Natural killer cell (primary cell): ENCODE measurements around the gene PSD4. TPM values are rescaled to one million over a fixed set of nuclear protein-coding genes. Genes with fewer than 3 reads are reported as not detected.

Source experiments
- ATAC-seq, 3 donors: fragments of 150-1000 bp in 2 of 3; fragments of 200-7000 bp in 1 of 3; cut with Tn5 transposase; 1 replicate in 1 of 3; 2 replicates in 2 of 3; pipeline ENCODE4 v1.10.0; 2021; ENCODE audit warnings: mild to moderate bottlenecking in 2 of 3, moderate library complexity in 2 of 3
- DNase-seq, 2 donors: peaks; one replicate each; pipeline versions ENCODE4 v3.0.0 to v3.0.0-alpha.2; 2013 to 2021; ENCODE audit warnings: mixed read lengths in 1 of 2
- H3K27ac ChIP-seq: one replicate; pipeline ENCODE4 v1.5.1; 2013; ENCODE audit warnings: mild to moderate bottlenecking, low read length
- H3K27me3 ChIP-seq: one replicate; pipeline ENCODE4 v1.6.1; 2013; ENCODE audit warnings: low read length; ENCODE audit not compliant: control insufficient read depth, insufficient read depth
- H3K36me3 ChIP-seq: one replicate; pipeline ENCODE4 v1.6.1; 2013; ENCODE audit warnings: low read length; ENCODE audit not compliant: control insufficient read depth, insufficient read depth
- H3K4me1 ChIP-seq: one replicate; pipeline ENCODE4 v1.6.1; 2013; ENCODE audit warnings: low read length; ENCODE audit not compliant: control insufficient read depth, insufficient read depth
- H3K4me3 ChIP-seq: one replicate; pipeline ENCODE4 v1.5.1; 2013; ENCODE audit warnings: low read length
- H3K9me3 ChIP-seq: one replicate; pipeline ENCODE4 v1.6.1; 2013; ENCODE audit warnings: low read length; ENCODE audit not compliant: control insufficient read depth, insufficient read depth
- H3K27ac Mint-ChIP-seq, 2 donors: one replicate each; pipeline ENCODE4 v1.8.0; 2022; ENCODE audit warnings: mild to moderate bottlenecking in 2 of 2, mixed read lengths in 2 of 2, moderate library complexity in 1 of 2
- H3K27me3 Mint-ChIP-seq, 2 donors: one replicate each; pipeline ENCODE4 v1.8.0; 2022; ENCODE audit warnings: low read depth in 2 of 2, mixed read lengths in 2 of 2
- H3K36me3 Mint-ChIP-seq: one replicate; pipeline ENCODE4 v1.8.0; 2022; ENCODE audit warnings: mixed read lengths
- H3K4me1 Mint-ChIP-seq, 2 donors: one replicate each; pipeline ENCODE4 v1.8.0; 2022; ENCODE audit warnings: mixed read lengths in 2 of 2
- H3K4me3 Mint-ChIP-seq: one replicate; pipeline ENCODE4 v1.8.0; 2022; ENCODE audit warnings: mild to moderate bottlenecking, moderate library complexity, mixed read lengths
- H3K9me3 Mint-ChIP-seq, 2 donors: one replicate each; pipeline ENCODE4 v1.8.0; 2022; ENCODE audit warnings: mixed read lengths in 2 of 2
- CTCF ChIP-seq: fragments of 200-600 bp; IDR thresholded peaks from one replicate; pipeline ENCODE4 v1.8.0; 2022; ENCODE audit warnings: antibody characterized with exemption
- WGBS: methylation state at CpG from one replicate; pipeline ENCODE4 v1.1.7; 2013; ENCODE audit warnings: missing lambda C conversion rate; ENCODE audit not compliant: insufficient coverage; 5-methylcytosine and 5-hydroxymethylcytosine counted together
- intact Hi-C: fragments of 100-400 bp; cut with micrococcal nuclease; formaldehyde crosslinking; loops from one replicate; pipeline ENCODE4 v1.14.2; 2022
- total RNA-seq, 4 donors: library from RNA; stranded (reverse); fragments of 120-200 nt in 1 of 4; gene quantifications; one replicate each; pipeline versions ENCODE4 v1.2.3 to v1.2.4, GENCODE V29; 2013 to 2022

The PSD4 gene
- total RNA-seq, 3 donors from 2014 or later (not counting 1 experiment from before 2014, with no cell fraction given), result 280 to 347 (median 340) TPM

GRCh38 chr2:113219525-113219888 is 45.7 kb downstream of the PSD4 start:
- DNase-seq, result no peak
- 92% methylated on average over 5 of the region's 5 CpGs for WGBS
- Mint-ChIP-seq H3K36me3 (no peaks in the 10 kb centered on the region), H3K27me3 (no peaks in the 10 kb centered on the region), H3K4me3 (no peak overlapping the region), H3K4me1 (peaks cover 16 to 24% of the 10 kb centered on the region in 2 donors), H3K27ac (no peak overlapping the region), H3K9me3 (no peaks in the 10 kb centered on the region)
- no peak overlapping the region for H3K27ac ChIP-seq
- H3K36me3 ChIP-seq, result no peaks in the 10 kb centered on the region
- no peak for ATAC-seq
- TF ChIP-seq CTCF, result no peak
- H3K4me1 ChIP-seq, result peaks cover 23% of the 10 kb centered on the region
- intact Hi-C loops, result no loop called here
- H3K9me3 ChIP-seq, result no peaks in the 10 kb centered on the region
- H3K27me3 ChIP-seq, result no peaks in the 10 kb centered on the region
- no peak overlapping the region for H3K4me3 ChIP-seq

- Mint-ChIP-seq H3K27me3 (no peaks in the 10 kb centered on the region), H3K4me1 (peaks cover 16 to 24% of the 10 kb centered on the region in 2 donors), H3K4me3 (no peak overlapping the region), H3K27ac (no peak overlapping the region), H3K9me3 (no peaks in the 10 kb centered on the region), H3K36me3 (no peaks in the 10 kb centered on the region)
- WGBS, result 89% methylated on average over 6 of the region's 6 CpGs
- H3K9me3 ChIP-seq, result no peaks in the 10 kb centered on the region
- H3K36me3 ChIP-seq, result no peaks in the 10 kb centered on the region
- DNase-seq (no peak), ATAC-seq (no peak)
- no peak overlapping the region for H3K27ac ChIP-seq
- intact Hi-C loops, result no loop called here
- H3K4me1 ChIP-seq, result peaks cover 23% of the 10 kb centered on the region
- no peak for TF ChIP-seq CTCF
- H3K27me3 ChIP-seq, result no peaks in the 10 kb centered on the region
- H3K4me3 ChIP-seq, result no peak overlapping the region
These were observed 46.3 kb downstream of the PSD4 start for GRCh38 chr2:113219889-113220641.

DNA sequence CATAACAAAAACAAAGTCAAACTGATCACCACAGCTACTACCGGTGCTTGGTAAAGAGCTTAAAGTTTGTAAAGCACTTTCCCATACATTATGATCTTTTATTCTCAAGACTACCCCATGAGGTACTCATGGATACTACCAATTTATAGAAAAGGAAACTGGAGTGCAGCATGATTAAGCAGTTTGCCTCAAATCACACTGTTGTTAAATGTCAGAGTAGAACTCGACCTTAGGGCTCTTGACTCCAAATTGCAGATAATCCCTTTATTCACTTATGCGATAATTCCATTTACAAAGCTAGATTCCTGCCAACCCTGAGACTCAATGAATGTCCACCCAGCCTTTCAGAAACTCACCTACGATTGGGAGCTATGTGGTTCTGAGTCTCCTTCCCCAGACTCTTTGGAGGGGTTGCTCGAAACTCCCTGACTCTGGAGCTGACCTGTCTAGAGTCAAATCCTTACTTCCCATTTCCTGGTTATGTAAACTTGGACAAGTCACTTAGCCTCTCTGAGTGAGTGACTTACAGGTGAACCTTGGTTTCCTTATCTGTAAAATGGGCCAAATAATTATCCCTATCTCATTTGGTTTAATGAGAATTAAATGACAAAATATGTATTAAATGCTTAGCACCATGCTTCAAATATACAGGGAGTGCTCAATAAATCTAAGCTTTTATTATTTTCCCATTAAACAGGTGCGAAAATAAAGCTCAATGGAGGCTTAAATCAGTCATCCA is 47.4 kb downstream of the PSD4 start:
- Mint-ChIP-seq H3K36me3 (no peaks in the 10 kb centered on the region), H3K9me3 (no peaks in the 10 kb centered on the region), H3K4me3 (no peak overlapping the region), H3K27me3 (no peaks in the 10 kb centered on the region), H3K27ac (no peak overlapping the region), H3K4me1 (peaks cover 16 to 24% of the 10 kb centered on the region in 2 donors)
- Histone ChIP-seq H3K9me3 (no peaks in the 10 kb centered on the region), H3K4me3 (no peak overlapping the region), H3K27ac (no peak overlapping the region), H3K4me1 (peaks cover 23% of the 10 kb centered on the region), H3K27me3 (no peaks in the 10 kb centered on the region), H3K36me3 (no peaks in the 10 kb centered on the region)
- intact Hi-C loops, result no loop called here
- no peak for ATAC-seq
- no peak for TF ChIP-seq CTCF
- 80% methylated on average over 6 of the region's 6 CpGs for WGBS
- no peak for DNase-seq
